LoVo (cell line): ENCODE measurements around the gene KRTAP16-1.

Source experiments
- DNase-seq: peaks from one replicate; pipeline ENCODE4 v3.0.0-alpha.2; 2016; ENCODE audit warnings: low spot score

The KRTAP16-1 gene

DNA sequence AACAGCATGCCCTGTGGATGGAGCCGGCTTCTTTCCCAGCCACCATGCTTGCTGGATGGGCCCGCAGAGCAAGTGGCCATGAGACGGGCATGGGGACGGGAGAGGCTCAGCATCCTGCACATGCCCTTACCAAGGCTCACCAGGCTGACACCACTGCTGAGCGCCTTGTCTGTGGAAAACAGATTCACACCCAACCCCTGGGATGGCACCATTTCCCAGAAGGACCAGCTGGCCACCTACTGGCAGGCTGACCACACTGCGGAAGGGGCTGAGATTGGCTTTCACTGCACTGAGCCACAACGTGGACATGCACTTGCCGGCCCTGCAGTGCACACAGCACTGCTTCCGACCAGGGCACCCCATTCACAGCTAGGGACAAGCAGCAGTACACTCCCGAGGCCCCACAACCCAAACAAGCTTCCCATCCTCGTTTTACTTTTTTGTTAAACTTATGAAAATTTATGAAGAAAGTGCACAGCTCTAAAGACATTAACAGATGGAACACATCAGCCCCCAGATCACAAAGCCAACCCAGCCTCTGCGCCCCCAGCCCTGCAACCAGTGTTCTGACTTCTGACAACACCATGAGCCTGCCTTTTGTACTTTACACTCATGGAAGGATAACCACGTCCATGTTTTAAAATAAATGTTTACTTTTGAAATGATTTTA lies 20.3 kb upstream of the KRTAP16-1 start:
- peak; percentile 45 for DNase-seq

DNA sequence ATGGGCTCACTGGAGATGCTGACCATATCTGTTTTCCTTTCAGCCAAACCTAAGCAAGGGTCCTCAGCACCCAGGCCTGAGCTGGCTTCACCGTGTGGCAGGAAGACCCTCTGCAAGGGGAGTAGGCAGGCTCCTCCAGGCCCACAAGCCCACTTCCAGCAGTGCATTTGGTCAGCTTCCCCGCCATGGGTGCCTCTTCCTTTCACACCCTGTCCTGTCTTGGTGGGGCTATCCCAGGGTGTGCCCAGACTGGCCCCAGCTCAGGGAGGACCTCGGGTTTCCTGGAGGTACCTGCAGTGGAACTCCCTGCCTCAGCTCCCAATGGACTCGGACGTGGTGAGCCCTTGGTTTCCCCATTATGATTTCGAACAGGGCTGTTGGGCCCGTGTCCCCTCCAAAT lies 19.1 kb upstream of the KRTAP16-1 start:
- no peak for DNase-seq

- no peak for DNase-seq
Observed at GRCh38 chr17:41327411-41328120, 18.5 kb upstream of the KRTAP16-1 start.

- DNase-seq: no peak
Observed at GRCh38 chr17:41326173-41327145, 17.4 kb upstream of the KRTAP16-1 start.

DNA sequence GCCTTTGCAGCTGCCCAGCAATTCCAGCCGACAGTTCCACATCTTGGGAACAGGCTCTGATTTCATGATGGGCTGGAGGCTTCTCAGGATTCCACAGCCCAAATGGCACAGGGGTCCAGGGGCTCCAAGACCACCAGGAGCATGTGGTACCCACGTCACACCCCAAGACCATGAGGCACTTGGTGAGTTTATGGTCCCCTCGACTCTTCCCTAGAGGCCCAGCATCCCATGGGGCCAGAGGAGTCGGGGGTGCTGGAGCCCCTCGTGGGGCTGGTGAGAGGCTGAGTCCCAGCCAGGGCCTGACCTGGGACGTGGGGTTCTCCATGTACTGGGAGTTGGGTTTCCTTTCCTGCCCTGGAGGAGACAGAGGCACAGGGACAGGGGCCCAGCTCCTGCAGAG lies 16.5 kb upstream of the KRTAP16-1 start:
- no peak for DNase-seq

DNA sequence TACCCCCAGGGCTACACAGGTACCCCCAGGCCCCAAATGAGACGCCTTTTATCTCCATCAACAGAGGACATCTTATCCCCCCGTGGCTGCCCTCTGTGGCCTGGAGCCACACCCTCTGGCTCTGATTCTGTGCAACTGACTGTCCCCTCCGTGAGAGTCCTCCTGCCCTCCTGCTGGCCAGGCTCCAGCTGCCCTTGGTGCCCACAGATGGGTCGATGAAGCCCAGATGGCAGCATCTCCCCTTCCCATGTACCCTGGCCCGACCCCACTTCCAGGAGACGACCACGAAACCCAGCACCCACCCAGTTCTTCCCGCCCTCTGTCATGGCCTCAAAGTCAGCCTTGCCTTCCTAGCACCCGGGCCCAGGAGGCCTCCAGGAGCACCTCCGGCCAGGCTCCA lies 16.0 kb upstream of the KRTAP16-1 start:
- no peak for DNase-seq

DNA sequence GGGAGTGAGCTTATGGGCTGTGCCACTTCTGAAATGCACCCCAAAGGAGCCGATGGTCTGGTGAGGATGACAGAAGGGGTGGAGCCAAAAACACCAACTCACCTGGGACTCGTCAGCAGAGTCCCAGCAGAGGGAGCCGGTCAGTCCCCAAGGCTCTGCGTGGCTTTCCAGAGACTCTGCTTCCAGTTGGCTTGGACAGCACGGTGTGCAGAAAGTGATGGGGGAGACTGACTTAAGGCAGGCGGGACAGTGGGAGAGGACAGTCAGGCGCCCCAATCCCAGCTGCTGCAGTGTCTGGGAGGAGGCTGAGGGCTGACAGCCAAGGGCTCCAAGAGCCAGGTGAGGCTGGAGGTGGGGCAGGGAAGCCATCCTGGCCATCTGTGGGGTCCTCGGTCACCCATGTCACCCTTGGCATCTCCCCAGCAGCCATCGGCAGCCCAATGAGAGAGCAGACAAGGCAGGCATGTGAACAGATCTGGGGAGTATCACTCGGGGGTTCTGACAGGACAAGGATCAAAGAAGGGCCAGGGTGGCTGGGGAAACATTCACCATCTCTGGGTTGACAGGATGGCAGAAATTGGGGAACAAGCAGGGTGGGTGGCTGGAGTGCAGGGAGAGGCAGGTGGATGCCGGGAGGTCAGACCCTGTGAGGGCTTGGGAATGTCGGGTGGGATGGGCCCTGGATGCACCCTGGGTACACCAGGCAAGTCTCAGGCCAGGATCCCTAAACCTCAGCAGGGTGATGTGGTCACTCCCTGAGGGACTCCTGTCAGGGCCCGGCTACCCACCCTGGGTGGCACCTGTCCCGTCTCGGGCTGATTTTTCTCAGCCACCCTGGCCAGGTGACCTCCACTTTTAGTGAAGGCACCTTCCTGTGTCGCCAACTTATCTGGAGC lies 15.3 kb upstream of the KRTAP16-1 start:
- peak; percentile 45 for DNase-seq

- DNase-seq: no peak
Observed at GRCh38 chr17:41322903-41323895, 14.1 kb upstream of the KRTAP16-1 start.

DNA sequence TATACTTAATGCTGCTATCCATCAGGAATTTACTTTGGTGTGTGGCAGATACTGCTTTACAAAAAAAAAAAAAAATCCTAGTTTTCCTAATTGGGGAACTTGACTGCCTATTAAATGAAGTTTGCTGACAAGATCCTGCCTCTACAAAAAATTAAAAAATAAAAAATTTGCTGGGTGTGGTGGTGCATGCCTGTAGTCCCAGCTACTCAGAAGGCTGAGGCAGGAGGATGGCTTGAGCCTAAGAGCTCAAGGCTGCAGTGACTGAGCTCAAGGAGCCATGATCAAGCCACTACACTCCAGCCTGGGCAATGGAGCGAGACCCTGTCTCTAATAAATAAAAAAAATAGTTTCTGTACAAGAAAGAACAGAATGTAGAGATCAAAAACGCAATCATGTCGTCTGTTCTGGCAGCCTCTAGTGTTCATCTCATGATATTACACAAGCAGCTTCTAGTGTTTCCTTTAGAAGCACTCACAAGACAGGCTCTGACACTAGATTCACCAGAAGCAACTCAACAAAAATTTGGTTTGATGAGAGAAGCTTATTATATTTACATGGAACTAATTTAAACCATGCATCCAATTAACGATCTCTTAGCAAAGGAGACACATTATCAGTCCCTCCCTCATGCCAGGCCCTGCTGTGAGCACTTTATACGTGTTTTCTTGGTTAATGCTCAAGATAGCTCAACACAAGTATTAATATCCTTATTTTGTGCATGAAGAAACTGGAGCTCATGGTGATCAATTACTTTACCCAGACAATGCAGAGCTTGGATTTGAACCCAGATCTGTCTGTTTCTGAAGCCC lies 13.2 kb upstream of the KRTAP16-1 start:
- DNase-seq: peak; percentile 36

DNA sequence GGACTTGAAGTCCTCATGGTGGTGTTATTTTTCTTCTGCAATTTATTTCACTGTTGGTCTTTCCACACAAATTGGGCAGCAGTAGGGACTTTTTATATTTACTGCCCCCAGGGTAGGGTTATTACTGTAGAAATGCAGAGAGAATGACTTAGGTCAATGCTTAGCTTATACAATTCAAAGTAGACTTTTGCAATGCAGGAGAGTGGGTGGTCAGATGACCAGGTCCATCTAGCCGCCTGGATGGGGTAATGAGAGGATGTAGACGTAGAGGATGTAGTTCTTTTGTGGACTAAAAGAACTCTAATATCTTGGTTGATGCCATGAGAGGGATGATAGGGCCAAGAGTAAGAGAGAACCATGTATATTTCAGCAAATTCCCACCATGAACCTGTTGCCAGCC lies 9.1 kb upstream of the KRTAP16-1 start:
- DNase-seq: no peak

- no peak for DNase-seq
Observed at GRCh38 chr17:41315814-41316445, 6.8 kb upstream of the KRTAP16-1 start.

DNA sequence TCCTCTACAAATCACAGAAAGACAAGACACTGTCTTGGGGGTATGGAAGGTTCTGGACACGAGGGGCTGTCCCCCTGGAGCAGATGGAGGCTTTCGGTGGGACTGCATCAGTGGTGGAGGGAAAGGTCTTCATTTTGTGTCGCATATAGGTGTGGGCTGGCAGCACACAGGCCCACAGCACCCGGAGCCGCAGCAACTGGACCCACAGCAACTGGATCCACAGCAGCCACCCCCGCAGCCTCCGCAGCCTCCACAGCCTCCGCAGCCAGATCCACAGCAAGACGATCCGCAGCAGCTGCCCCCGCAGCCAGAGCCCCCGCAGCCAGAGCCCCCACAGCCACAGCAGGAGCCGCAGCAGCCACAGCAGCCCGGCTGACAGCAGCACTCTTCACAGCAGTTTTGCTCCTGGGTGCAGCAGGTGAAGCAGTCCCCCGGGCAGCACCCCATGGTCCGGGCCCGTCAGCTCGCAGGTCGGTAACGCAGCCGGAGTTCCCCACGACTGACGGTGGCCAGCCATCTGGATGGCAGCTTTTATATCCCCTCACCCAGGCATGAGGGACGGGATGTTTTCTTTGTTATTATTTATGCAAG lies 6.2 kb upstream of the KRTAP16-1 start, which contains the start of gene KRTAP17-1:
Gene KRTAP17-1 (minus strand): TSS at position 507 of the 591 bp plus-strand sequence. CDS start 60 bp downstream, at position 447.
- DNase-seq: no peak

- no peak for DNase-seq
Observed at GRCh38 chr17:41311111-41311510, 2.0 kb upstream of the KRTAP16-1 start.

DNA sequence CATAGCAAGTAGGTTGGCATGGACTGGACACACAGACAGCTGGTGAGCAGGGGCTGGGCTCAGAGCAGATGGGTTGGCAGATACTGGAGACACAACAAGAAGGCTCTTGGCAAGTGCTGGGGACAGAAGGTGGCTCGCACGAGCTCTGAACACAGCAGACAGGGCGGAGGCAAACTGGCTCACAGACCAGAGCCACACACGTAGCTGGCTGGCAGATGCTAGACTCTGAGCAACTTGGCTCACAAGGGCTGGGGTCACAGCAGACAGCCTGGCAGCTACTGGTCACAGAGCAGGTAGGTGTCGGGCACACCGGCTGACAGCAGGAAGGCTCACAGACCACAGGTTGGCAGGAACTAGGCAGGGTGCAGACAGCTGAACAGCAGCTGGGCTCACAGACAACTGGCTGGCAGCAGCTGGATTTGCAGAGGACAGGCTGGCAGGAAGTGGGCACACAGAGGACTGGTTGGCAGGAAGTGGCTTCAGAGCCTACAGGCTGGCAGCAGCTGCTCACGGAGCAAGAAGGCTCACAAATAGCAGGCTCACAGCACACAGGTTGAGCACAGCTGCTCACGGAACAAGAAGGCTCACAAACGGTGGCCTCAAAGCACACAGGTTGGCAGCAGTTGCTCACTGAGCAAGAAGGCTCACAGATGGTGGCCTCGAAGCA lies 725 bp downstream of the KRTAP16-1 start:
- no peak for DNase-seq

GRCh38 chr17:41307647-41308046 lies 1.5 kb downstream of the KRTAP16-1 start:
- DNase-seq: no peak

- DNase-seq: no peak
Observed at GRCh38 chr17:41304091-41304490, 5.0 kb downstream of the KRTAP16-1 start.

- no peak for DNase-seq
Observed at GRCh38 chr17:41302981-41303380, 6.1 kb downstream of the KRTAP16-1 start.
